GM12878 (cell line): Measurements from ENCODE around the gene DNMT3A.

Experiments used
- BHLHE40 ChIP-seq, 2 experiments: fragments of 450-650 bp in 1 of 2; IDR thresholded peaks; 2 replicates each; pipeline ENCODE4 v1.6.1; 2011 to 2017; ENCODE audit warnings: low read depth in 2 of 2, borderline replicate concordance in 1 of 2, improper control_type of control experiment in 1 of 2, low read length in 1 of 2, mild to moderate bottlenecking in 1 of 2
- ETV6 ChIP-seq, 2 experiments: fragments of 450-650 bp in 1 of 2; IDR thresholded peaks in 1 of 2; conservative IDR thresholded peaks in 1 of 2; 2 replicates each; pipeline ENCODE4 v1.6.1; 2014; ENCODE audit warnings: antibody characterized with exemption in 1 of 2, borderline replicate concordance in 1 of 2, low read depth in 1 of 2, mild to moderate bottlenecking in 1 of 2, moderate library complexity in 1 of 2
- GABPA ChIP-seq: IDR thresholded peaks from 2 replicates; pipeline ENCODE4 v1.6.1; 2014; ENCODE audit warnings: antibody characterized with exemption, low read depth, mild to moderate bottlenecking, inconsistent platforms
- GATAD2B ChIP-seq: fragments of 450-650 bp; conservative IDR thresholded peaks from 2 replicates; pipeline ENCODE4 v1.6.1; 2017; ENCODE audit warnings: low read depth, mild to moderate bottlenecking, moderate library complexity
- PAX5 ChIP-seq: IDR thresholded peaks from 2 replicates; pipeline ENCODE4 v1.6.1; 2011; ENCODE audit warnings: low read depth, low read length, borderline replicate concordance
- POLR2A ChIP-seq: IDR thresholded peaks from 2 replicates; pipeline ENCODE4 v1.6.1; 2011; ENCODE audit warnings: low read depth, mild to moderate bottlenecking, low read length
- POLR2AphosphoS5 ChIP-seq: IDR thresholded peaks from 2 replicates; pipeline ENCODE4 v1.6.1; 2011; ENCODE audit warnings: mild to moderate bottlenecking, low read length, inconsistent platforms
- SP1 ChIP-seq: IDR thresholded peaks from one replicate; pipeline ENCODE4 v1.6.1; 2011; ENCODE audit warnings: low read depth, low read length
- SPI1 ChIP-seq: IDR thresholded peaks from 2 replicates; pipeline ENCODE4 v1.6.1; 2011; ENCODE audit warnings: low read depth, mild to moderate bottlenecking, low read length, moderate library complexity, borderline replicate concordance; ENCODE audit not compliant: insufficient read depth
- YY1 ChIP-seq: IDR thresholded peaks from 2 replicates; pipeline ENCODE4 v1.6.1; 2011; ENCODE audit warnings: low read depth, mild to moderate bottlenecking, low read length
- TF ChIP-seq, protein P1 (sequence below), 3 experiments: IDR thresholded peaks in 2 of 3; conservative IDR thresholded peaks in 1 of 3; 2 replicates each; pipeline ENCODE4 v1.5.1; 2011; ENCODE audit warnings: low read depth in 3 of 3, low read length in 3 of 3, mild to moderate bottlenecking in 3 of 3, control low read depth in 2 of 3, moderate library complexity in 2 of 3, inconsistent platforms in 1 of 3, mixed read lengths in 1 of 3; ENCODE audit not compliant: control insufficient read depth in 2 of 3, insufficient read depth in 1 of 3; ENCODE audit errors: extremely low read depth in 1 of 3
- TF ChIP-seq, protein P2 (sequence below): IDR thresholded peaks from 2 replicates; pipeline ENCODE4 v1.6.1; 2012; ENCODE audit warnings: low read depth, low read length, improper control_type of control experiment
- TF ChIP-seq, protein P3 (sequence below): fragments of 150-350 bp; IDR thresholded peaks from 2 replicates; pipeline ENCODE4 v1.6.1; 2016; ENCODE audit warnings: low read depth, low read length

- TF ChIP-seq, protein P1, sequence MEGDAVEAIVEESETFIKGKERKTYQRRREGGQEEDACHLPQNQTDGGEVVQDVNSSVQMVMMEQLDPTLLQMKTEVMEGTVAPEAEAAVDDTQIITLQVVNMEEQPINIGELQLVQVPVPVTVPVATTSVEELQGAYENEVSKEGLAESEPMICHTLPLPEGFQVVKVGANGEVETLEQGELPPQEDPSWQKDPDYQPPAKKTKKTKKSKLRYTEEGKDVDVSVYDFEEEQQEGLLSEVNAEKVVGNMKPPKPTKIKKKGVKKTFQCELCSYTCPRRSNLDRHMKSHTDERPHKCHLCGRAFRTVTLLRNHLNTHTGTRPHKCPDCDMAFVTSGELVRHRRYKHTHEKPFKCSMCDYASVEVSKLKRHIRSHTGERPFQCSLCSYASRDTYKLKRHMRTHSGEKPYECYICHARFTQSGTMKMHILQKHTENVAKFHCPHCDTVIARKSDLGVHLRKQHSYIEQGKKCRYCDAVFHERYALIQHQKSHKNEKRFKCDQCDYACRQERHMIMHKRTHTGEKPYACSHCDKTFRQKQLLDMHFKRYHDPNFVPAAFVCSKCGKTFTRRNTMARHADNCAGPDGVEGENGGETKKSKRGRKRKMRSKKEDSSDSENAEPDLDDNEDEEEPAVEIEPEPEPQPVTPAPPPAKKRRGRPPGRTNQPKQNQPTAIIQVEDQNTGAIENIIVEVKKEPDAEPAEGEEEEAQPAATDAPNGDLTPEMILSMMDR (IDR thresholded peaks at IDR 0.05 in 2 of 3, conservative IDR thresholded peaks at IDR 0.05 in 1 of 3; ENCODE audit: control insufficient read depth in 2 of 3, extremely low read depth in 1 of 3, insufficient read depth in 1 of 3, low read depth in 3 of 3, low read length in 3 of 3): no peak
- no peak for TF ChIP-seq BHLHE40 (IDR thresholded peaks at IDR 0.05; ENCODE audit: borderline replicate concordance in 1 of 2, low read depth in 2 of 2, low read length in 1 of 2)
- peak; percentile 71 for TF ChIP-seq POLR2A
- no peak for TF ChIP-seq GATAD2B
- TF ChIP-seq, protein P2, sequence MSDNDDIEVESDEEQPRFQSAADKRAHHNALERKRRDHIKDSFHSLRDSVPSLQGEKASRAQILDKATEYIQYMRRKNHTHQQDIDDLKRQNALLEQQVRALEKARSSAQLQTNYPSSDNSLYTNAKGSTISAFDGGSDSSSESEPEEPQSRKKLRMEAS: 0 out of 2 replicates have a peak, but pooled peaks have one; percentile 13
- TF ChIP-seq GABPA: peak; percentile 66; the same call in 1 of the 2 replicates
- TF ChIP-seq, protein P3, sequence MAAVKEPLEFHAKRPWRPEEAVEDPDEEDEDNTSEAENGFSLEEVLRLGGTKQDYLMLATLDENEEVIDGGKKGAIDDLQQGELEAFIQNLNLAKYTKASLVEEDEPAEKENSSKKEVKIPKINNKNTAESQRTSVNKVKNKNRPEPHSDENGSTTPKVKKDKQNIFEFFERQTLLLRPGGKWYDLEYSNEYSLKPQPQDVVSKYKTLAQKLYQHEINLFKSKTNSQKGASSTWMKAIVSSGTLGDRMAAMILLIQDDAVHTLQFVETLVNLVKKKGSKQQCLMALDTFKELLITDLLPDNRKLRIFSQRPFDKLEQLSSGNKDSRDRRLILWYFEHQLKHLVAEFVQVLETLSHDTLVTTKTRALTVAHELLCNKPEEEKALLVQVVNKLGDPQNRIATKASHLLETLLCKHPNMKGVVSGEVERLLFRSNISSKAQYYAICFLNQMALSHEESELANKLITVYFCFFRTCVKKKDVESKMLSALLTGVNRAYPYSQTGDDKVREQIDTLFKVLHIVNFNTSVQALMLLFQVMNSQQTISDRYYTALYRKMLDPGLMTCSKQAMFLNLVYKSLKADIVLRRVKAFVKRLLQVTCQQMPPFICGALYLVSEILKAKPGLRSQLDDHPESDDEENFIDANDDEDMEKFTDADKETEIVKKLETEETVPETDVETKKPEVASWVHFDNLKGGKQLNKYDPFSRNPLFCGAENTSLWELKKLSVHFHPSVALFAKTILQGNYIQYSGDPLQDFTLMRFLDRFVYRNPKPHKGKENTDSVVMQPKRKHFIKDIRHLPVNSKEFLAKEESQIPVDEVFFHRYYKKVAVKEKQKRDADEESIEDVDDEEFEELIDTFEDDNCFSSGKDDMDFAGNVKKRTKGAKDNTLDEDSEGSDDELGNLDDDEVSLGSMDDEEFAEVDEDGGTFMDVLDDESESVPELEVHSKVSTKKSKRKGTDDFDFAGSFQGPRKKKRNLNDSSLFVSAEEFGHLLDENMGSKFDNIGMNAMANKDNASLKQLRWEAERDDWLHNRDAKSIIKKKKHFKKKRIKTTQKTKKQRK: no peak
- TF ChIP-seq POLR2AphosphoS5: no peak
- TF ChIP-seq ETV6 (conservative IDR thresholded peaks at IDR 0.05 in 1 of 2, IDR thresholded peaks at IDR 0.05 in 1 of 2; ENCODE audit: borderline replicate concordance in 1 of 2, low read depth in 1 of 2): no peak
- no peak for TF ChIP-seq SP1
- no peak for TF ChIP-seq PAX5
- peak; percentile 61; the same call in 1 of the 2 replicates for TF ChIP-seq SPI1
- 0 out of 2 replicates have a peak, but pooled peaks have one; percentile 32 for TF ChIP-seq YY1
Observed at GRCh38 chr2:25286025-25286400, 55.7 kb downstream of the DNMT3A start.
